ENCODE results near the gene SCAMP5. TPM values are rescaled to one million over a fixed set of nuclear protein-coding genes. Genes with fewer than 3 reads are reported as not detected.

The SCAMP5 gene
- total and polyA plus RNA-seq, 2 of the 13 experiments (the other 11 are each of a cell fraction or from before 2014, with no cell fraction given), result 34.3 to 49.0 TPM

GRCh38 chr15:75037685-75038084 lies 42.3 kb downstream of the SCAMP5 start:
- no peaks in the 10 kb centered on the region for H3K9me3 ChIP-seq (ENCODE audit: low read length)
- no peak overlapping the region for H3K27ac ChIP-seq (ENCODE audit: extremely low read length, insufficient read depth, low read length)
- BruUV-seq (replicated peaks), result no TSS peak
- ChIA-PET CTCF (ENCODE audit: low intra/inter-chr PET ratio, low total read pairs) (no interaction called here), POLR2A (interaction anchor here (1.0 to 3.1 kb wide), 2 partner anchors 14 to 102 kb away, joined by 3 to 11 read pairs; partner anchors contain the start of gene PPCDC)
- in situ Hi-C loops (cut with HindIII; ENCODE audit: extremely low pct_ligation_motif_present, low pct_unique_long_range_greater_than_20kb), result no loop called here
- no peaks in the 10 kb centered on the region for H3K79me2 ChIP-seq (ENCODE audit: insufficient read depth, low read length)
- DNase-seq (ENCODE audit: low spot score) (no peak), ATAC-seq (no peak), FAIRE-seq (no peak)
- no peak overlapping the region for H3K4me3 ChIP-seq (replicated peaks in 1 of 3; ENCODE audit: insufficient read depth in 1 of 3, low read depth in 2 of 3, low read length in 3 of 3)
- no peaks in the 10 kb centered on the region; a peak in 2 of 5 replicates for H3K36me3 ChIP-seq (replicated peaks in 1 of 2; ENCODE audit: control insufficient read depth in 1 of 2, insufficient read depth in 2 of 2, low read length in 2 of 2)
- H3K4me2 ChIP-seq (ENCODE audit: low read depth, low read length), result no peak overlapping the region
- H2AFZ ChIP-seq (ENCODE audit: low read length), result no peak overlapping the region
- no peak overlapping the region for H3K9ac ChIP-seq (ENCODE audit: insufficient read depth, low read depth, low read length)
- H3K27me3 ChIP-seq (ENCODE audit: control insufficient read depth in 1 of 2, insufficient read depth in 2 of 2, low read length in 2 of 2), result no peaks in the 10 kb centered on the region
- WGBS (ENCODE audit: low lambda C conversion rate), result 85% methylated on average over 6 of the region's 6 CpGs
- H3K4me1 ChIP-seq (ENCODE audit: insufficient read depth, low read length), result peaks cover 61% of the 10 kb centered on the region
- no peak for TF ChIP-seq RCOR2 (CRISPR knock-in tag; IDR thresholded peaks at IDR 0.05)
- TF ChIP-seq KAT2B (IDR thresholded peaks at IDR 0.05; ENCODE audit: borderline replicate concordance, low read depth, low read length), result no peak
- TF ChIP-seq RXRA (CRISPR knock-in tag; IDR thresholded peaks at IDR 0.05), result no peak
- TF ChIP-seq RBFOX2 (IDR thresholded peaks at IDR 0.05; ENCODE audit: low read depth, low read length), result no peak
- TF ChIP-seq ZNF136 (CRISPR knock-in tag; IDR thresholded peaks at IDR 0.05; ENCODE audit: low read depth), result no peak
- no peak for TF ChIP-seq ZNF704 (CRISPR knock-in tag; IDR thresholded peaks at IDR 0.05; ENCODE audit: borderline replicate concordance)
- no peak for TF ChIP-seq ZNF451 (CRISPR knock-in tag; IDR thresholded peaks at IDR 0.05)
- no peak for TF ChIP-seq ZNF7 (CRISPR knock-in tag; IDR thresholded peaks at IDR 0.05)
- intact Hi-C loops (cut with micrococcal nuclease; ENCODE audit: unreplicated experiment), result loop anchor here (10.0 kb wide), 1 partner anchor 267 kb away; no protein-coding TSS in a partner anchor
- H4K20me1 ChIP-seq (ENCODE audit: insufficient read depth, low read length), result no peaks in the 10 kb centered on the region

GRCh38 chr15:75038231-75038630 lies 42.9 kb downstream of the SCAMP5 start:
- intact Hi-C loops (cut with micrococcal nuclease; ENCODE audit: unreplicated experiment), result loop anchor here (10.0 kb wide), 1 partner anchor 267 kb away; no protein-coding TSS in a partner anchor
- WGBS (ENCODE audit: low lambda C conversion rate), result 73% methylated on average over 3 of the region's 3 CpGs
- TF ChIP-seq CHD4 (IDR thresholded peaks at IDR 0.05; ENCODE audit: borderline replicate concordance, low read length), result no peak
- no peak for TF ChIP-seq ATF5 (CRISPR knock-in tag; IDR thresholded peaks at IDR 0.05; ENCODE audit: low read depth)
- no peak for TF ChIP-seq HNRNPUL1 (IDR thresholded peaks at IDR 0.05; ENCODE audit: low read depth, low read length)
- no peak for TF ChIP-seq MED13 (CRISPR knock-in tag; IDR thresholded peaks at IDR 0.05)
- TF ChIP-seq ZNF235 (CRISPR knock-in tag; IDR thresholded peaks at IDR 0.05; ENCODE audit: borderline replicate concordance), result no peak
- no peak for TF ChIP-seq USF2 (IDR thresholded peaks at IDR 0.05; ENCODE audit: low read depth, low read length)
- no peak for TF ChIP-seq USF2 (CRISPR knock-in tag; IDR thresholded peaks at IDR 0.05; ENCODE audit: borderline replicate concordance)

More at GRCh38 chr15:75038231-75038630, 42.9 kb downstream of the SCAMP5 start:
- in situ Hi-C loops (cut with HindIII; ENCODE audit: extremely low pct_ligation_motif_present, low pct_unique_long_range_greater_than_20kb), result no loop called here
- H4K20me1 ChIP-seq (ENCODE audit: insufficient read depth, low read length), result no peaks in the 10 kb centered on the region
- H2AFZ ChIP-seq (ENCODE audit: low read length), result no peak overlapping the region
- no peak overlapping the region for H3K9ac ChIP-seq (ENCODE audit: insufficient read depth, low read depth, low read length)
- H3K4me2 ChIP-seq (ENCODE audit: low read depth, low read length), result no peak overlapping the region
- ChIA-PET POLR2A (interaction anchor here (3.1 kb wide), 1 partner anchor 15 kb away, joined by 11 read pairs; the partner anchor contains the start of gene PPCDC), CTCF (ENCODE audit: low intra/inter-chr PET ratio, low total read pairs) (no interaction called here)
- H3K4me1 ChIP-seq (ENCODE audit: insufficient read depth, low read length), result peaks cover 65% of the 10 kb centered on the region
- H3K9me3 ChIP-seq (ENCODE audit: low read length), result no peaks in the 10 kb centered on the region
- ATAC-seq, result no peak
- no peaks in the 10 kb centered on the region for H3K27me3 ChIP-seq (ENCODE audit: control insufficient read depth in 1 of 2, insufficient read depth in 2 of 2, low read length in 2 of 2)
- H3K79me2 ChIP-seq (ENCODE audit: insufficient read depth, low read length), result no peaks in the 10 kb centered on the region
- H3K27ac ChIP-seq (ENCODE audit: extremely low read length, insufficient read depth, low read length), result no peak overlapping the region
- H3K36me3 ChIP-seq (replicated peaks in 1 of 2; ENCODE audit: control insufficient read depth in 1 of 2, insufficient read depth in 2 of 2, low read length in 2 of 2), result no peaks in the 10 kb centered on the region; a peak in 2 of 5 replicates
- DNase-seq (ENCODE audit: low spot score), result no peak
- H3K4me3 ChIP-seq (replicated peaks in 1 of 3; ENCODE audit: insufficient read depth in 1 of 3, low read depth in 2 of 3, low read length in 3 of 3), result no peak overlapping the region
- FAIRE-seq, result no peak
- BruUV-seq (replicated peaks), result no TSS peak

Data from HepG2 (cell line).